NCI-H146 treated with DMSO at 0.1 percent for 48 hours (cell line): Measurements from ENCODE around the gene DOK6.
"Not testable (repeated sequence)": the region's sequence is repeated elsewhere in the genome, so short reads cannot be mapped to it uniquely, and the experiment has no call there.

Experiments
- DNase-seq: peaks from one replicate; lab custom pipeline; 2025; ENCODE audit not compliant: unreplicated experiment; lab: John Stamatoyannopoulos, UW

Gene DOK6

DNA sequence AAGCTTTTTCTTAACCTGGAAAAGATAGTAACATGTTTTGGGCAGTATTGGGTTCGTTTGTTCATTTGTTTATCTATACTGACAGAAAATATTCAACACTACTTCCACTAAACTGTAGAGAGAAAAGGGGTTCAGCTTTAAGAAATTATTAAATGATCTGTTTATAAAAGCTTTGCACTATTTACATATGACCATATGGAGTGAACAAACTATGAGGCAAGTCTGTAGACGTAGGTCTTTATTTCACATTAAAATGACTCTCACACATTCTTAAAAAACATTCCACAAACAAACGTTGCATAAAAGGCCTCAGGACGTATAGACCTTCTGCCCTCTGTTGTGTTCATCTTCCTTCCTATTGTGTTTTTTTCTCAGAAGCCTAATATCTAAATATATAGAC, 452.4 kb downstream of the DOK6 start:
- no peak for DNase-seq

DNA sequence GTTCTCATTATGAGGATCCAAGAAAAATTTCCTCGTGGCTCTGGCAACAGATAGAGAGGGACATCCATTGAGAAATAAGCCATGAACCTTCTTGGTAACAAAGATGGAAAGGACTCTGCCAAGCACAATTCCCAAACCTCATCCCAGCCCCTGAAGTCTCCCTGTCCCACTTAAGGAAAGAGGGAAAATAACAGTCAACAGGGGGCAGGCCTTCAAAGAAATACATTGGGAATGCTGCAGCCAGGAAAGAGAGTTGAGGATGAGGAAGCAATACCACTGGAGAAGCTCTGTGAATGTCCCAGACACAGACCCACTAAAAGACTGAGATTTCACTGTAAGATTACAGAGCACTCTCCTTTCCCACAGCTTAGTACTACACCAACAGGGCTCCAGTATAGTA, 453.8 kb downstream of the DOK6 start:
- no peak for DNase-seq

DNA sequence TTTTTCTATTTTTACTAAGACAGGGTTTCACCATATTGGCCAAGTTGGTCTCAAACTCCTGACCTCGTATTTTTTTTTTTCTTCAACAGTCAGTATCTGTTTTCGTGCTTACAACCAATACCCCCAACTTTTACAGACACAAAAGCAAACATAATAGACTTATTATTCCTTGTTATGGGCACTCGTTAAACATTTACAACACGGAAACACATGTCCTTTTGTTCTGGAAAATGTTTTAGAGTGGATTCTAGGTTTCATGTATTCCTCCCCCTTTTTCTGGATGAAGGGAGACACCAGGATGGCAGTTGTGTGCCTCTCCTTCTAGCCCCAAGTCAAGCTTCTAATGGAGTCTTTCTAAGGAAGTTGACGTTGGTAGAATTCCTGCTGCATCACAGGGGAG, 458.2 kb downstream of the DOK6 start:
- no peak for DNase-seq

DNA sequence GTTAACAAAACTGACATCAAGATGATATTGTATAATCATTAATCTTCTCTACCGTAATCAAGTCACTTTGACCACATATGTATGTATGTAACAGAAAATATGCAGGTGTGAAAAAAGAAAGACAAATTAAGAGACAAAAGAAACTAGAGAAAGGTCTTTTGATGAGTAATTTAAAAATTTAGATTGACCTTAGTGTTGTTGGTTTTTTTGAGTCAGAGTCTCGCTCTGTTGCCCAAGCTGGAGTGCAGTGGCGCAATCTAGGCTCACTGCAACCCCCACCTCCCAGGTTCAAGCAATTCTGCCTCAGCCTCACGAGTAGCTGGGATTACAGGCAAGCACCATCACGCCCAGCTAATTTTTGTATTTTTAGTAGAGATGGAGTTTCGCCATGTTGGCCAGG, 464.1 kb downstream of the DOK6 start:
- not testable (repeated sequence) for DNase-seq

DNA sequence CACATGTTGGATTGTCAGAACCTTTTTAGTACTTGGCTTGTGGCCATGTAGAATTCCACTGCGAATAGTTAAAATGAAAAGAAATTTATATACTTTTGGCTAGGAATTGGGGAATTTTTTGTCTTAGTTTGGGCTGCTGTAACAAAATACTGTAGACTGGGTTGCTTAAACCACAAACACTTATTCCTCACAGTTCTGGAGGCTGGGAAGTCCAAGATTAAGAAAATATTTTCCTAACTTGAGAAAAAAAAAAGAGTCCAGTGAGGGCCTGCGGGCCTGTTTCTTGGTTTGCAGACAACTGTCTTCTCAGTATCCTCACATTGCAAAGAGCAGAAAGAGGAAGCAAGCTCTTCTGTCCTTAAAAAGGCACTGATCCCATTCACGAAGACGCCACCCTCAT, 465.1 kb downstream of the DOK6 start:
- DNase-seq: no peak

DNA sequence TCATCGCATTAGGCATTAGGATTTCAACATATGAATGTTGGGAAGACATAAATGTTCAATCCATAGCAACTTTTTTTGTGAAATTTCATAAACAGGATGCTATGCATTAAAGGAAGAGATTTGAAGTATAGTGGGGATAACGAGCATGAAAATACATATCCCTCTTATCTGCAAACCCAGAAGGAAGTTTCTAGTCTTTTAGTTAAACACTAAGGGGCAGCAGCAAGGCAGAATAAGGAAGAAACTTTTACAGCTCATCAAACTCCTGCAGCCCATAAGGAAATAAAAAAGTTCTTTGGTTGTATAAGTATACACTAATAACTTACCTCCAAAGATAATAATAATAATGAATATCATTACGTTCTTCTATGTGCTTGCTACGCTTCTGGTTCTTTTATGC, 465.5 kb downstream of the DOK6 start:
- no peak for DNase-seq

DNA sequence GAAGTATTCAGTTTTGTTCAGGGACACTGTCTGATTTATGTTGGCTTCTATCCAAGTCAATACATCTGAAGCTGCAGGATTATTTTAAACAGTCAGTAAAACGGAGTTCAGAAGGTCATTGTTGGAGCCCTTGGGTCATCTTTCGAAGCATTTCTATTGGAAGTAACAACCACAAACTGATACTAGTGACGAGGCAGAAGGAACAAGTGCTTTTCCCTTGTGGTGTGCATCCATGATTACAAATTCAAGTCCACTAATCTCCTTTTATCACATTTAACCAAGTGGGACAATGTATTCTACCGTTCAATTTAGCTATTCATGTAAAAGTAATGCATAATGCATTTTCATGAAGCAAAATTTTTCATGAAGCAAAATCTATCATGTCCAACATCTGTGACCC, 470.0 kb downstream of the DOK6 start:
- DNase-seq: no peak

DNA sequence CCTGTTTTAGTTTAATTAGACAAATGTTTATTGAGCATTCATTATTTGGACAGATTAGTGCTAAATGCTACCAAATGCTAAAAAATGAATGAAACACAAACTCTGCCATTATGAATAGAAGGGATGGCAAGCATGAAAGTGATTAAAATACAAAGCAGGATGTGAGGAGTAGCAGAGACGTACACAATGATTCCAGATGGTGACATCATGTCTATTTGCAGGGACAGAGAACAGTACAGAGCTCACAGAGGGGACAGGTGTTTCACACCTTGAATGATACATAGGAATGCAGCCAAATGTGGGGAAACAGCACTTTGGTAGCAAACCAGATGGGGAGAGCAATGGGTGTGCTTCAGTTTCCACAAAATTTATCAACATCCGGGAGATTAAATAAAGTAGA, 470.7 kb downstream of the DOK6 start:
- peak; percentile 86 for DNase-seq

DNA sequence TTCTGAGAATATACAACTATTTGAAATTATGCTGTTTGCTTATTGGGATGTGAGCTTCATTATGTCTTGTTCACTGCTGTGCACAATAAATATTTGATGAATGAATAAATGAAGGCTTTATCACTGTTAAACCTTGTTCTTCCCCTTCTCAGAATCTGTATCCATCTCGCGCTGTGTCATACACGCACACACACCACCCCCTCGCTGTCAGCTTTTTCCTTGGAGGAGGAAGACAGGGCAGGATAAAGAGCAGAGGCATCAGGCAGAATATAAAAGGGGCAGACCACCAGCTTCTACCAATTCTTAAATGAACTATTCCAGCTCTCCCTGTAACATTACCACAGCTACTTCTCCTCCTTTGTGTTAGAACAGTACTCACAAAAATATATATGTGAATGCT, 472.0 kb downstream of the DOK6 start:
- DNase-seq: no peak

DNA sequence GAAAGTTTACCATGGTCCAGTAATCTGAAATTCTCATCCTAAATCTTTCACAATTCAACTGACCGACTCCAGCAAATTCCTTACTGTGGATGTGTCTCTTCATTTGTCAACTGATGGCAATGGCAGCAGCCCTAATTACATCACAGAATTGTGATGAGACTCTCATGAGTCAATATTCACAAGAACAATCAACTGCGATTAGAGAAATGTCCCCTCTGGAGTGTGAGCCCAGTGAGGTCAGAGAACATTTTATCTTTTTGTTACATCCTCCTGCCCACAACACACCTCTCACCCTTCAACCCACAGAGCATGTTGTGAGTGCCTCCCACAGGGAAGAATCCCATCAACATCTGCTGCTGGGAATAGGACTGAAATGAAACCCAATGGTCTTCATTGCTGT, 473.4 kb downstream of the DOK6 start:
- DNase-seq: no peak

DNA sequence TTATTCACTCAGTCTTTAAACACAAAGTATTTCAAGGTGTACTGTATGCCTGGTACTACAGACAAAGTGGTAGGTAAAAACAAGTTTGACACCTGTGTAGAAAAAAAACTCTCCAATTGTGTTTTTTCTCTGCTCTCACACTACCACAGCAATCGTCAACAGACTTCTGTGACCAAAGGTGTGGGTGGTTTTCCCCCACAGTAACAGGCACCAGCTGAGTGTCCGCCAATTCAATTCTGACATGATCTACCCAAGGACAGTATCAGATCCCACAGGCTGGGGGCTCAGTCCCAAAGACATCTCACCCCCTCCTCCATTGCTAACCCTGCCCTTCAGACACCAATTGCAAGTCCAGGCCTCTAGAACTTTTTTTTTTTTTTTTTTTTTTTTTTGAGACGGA, 475.8 kb downstream of the DOK6 start:
- no peak for DNase-seq

DNA sequence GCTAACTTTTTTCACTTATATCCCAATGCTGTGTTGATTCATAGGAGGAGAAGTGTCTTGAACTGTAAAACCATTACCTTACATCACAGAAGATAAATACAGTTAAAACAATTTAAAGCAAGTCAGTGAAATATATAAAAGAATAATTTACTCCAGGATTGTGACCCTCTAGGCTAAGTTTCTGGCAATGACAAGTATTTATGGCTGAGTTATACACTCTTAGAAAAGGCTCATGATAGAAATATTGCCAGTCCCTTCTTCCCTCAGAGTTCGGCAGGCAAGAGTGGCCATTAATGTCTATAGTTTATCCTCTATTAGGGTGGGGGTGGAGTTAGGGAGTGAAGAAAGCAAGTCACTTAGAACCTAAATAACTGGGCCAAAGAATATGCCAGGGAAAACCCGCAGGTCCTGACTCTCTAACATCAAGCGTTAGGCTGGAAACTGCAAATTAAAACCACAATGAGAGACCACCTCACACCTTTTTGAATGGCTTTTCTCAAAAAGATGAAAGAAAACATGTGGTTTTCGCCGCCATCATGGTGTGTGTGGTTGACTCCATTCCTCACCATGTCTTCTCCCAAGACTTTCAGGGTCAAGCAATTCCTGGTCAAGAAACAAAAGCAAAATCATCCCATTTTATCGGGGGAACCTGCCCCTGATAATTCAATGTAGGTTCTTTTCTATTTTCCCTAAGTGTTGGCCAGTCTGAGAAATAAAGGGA, 477.7 kb downstream of the DOK6 start:
- no peak for DNase-seq

DNA sequence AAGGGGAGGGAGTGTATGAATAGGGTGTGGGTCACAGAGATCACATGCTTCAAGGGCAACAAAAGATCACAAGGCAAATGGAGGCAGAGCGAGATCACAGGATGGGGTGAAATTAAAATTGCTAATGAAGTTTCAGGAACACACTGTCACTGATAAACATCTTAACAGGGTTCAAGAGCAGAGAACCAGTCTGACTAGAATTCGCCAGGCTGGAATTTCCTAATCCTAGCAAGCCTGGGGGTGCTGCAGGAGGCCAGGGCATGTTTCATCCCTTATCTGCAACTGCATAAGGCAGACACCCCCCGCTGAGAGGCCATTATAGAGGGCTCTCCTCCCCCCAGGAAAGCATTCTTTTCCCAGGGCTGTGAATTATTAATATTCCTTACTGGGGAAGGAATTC, 478.4 kb downstream of the DOK6 start:
- not testable (repeated sequence) for DNase-seq

DNA sequence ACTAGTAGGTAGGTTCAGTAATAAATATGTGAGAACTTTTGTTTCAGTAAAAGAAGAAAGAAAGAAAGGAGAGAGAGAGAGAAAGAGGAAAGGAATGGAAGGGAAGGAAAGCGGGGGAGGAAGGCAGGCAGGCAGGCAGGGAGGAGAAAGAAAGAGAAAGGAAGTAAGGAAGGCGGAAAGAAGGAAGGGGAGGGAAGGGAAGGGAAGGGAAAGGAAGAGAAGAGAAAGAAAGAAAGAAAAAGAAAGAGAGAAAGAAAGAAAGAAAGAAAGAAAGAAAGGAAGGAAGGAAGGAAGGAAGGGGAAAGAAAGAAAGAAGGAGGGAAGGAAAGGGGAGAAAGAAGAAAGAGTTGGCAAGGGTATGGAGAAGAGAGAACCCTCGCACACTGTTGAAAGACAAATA, 479.4 kb downstream of the DOK6 start:
- DNase-seq: no peak

DNA sequence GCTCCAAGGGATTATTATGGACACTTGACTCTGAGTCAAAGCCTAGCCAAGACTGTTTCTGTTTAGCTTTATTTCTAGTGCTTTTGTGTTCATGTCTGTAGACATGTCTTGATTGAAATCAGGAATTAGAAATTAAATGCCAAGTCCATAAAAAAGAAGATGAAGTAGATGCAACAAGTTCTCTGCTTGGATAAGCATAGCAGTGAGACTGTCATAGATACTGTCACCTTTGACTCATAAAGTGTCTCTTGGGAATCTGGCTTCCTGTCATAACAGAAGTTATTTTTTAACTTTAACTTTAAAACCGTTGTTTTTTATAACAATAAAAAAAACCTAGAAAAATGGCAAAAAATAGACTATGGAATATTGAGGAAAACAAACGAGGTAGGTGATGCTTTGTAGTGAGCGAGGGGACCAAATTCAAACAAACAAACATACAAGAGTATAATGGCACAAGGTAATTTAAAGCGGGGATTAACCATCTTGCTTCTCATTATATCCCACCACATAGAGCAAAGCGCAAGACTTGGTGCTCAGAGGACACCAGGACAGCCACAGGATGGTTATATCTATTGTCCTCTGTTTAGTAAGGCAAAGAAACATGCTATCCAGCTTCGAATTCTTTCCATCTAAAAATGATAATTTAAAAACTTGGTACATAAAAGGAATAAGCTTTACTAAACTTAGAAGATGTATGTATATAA, 482.4 kb downstream of the DOK6 start:
- no peak for DNase-seq

DNA sequence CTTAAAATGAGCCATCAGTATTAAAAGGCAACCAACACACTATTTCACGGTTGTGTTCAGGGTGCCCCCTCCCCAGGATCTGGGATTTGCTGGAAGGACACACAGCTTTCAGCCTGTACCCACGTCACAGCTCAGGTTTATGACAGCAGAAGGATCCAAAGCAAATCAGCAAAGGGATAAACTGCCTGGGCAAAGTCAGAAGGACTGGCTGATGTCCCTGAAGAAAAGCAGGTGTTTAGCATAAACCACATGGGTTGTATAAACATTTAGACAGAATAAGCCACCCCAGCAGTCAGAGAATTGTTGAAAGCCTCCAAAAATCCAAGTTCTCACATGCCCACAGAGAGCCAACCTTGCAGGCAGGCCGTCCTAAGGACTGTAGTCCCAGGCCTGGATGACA, 483.1 kb downstream of the DOK6 start:
- no peak for DNase-seq

DNA sequence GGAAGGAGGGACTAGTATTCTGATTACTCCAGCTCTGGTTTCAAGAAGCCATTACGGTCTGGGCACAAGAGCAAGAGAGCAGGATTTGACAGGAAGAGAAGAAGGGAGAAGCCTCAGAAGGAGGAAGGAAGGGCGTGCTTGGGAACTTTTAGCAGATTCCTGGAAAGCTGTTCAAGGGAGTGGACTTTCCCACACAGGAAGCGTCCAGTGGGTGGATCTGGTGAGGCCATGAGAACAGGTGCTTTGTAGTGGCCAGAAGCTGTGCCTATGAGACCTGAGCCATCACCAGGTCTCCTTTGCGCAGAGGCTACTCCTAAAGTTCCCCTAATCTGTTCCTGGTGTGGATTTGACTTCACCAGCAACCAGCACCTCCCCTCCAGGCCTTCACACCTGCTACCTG, 484.7 kb downstream of the DOK6 start:
- DNase-seq: no peak

DNA sequence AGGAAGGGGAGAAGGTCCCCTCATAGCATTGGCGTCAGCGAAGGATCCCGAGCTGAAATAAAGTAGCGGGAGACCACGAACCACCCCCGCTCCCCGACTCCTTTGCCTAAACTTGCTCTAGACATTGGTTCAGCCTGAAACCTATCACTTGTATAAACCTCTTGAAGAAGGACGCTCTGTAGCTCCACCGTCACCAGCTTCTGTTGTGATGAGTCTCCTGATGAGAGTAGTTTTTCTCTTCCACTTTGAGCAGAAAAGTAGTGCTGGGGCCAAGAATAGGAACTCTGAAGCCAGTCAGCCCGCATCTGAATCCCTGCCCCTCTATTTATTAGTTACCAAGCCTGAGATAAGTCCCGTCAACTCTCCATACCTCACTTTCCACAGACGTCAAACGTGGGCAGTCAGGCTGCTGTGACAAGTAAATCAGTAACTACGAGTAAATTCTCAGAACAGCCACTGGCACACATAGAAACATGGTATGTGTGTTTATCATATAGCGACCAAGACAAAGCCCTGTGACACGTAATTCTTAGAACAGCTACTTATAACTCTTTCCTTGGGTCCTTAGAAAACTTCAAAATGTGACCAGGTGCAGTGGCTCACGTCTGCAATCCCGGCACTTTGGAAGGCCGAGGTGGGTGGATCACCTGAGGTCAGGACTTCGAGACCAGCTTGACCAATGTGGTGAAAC, 485.3 kb downstream of the DOK6 start:
- DNase-seq: no peak

DNA sequence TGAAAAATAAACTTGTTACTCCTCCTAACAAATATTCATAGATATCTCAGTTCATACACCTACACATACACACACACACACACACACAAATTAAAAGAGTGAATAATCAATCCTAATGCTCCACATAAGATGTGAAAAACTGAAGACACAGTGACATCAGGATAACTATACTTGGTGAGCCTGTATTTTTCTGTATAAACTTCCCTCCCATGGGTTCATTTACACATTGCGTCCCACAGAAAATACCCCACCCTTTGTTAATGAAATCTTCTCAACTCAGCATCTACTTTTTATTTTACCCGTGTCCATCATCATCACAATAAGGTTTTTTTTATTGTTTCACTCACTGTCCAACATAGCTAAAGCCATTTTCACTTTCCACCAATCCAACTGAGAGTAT, 486.6 kb downstream of the DOK6 start:
- no peak for DNase-seq

DNA sequence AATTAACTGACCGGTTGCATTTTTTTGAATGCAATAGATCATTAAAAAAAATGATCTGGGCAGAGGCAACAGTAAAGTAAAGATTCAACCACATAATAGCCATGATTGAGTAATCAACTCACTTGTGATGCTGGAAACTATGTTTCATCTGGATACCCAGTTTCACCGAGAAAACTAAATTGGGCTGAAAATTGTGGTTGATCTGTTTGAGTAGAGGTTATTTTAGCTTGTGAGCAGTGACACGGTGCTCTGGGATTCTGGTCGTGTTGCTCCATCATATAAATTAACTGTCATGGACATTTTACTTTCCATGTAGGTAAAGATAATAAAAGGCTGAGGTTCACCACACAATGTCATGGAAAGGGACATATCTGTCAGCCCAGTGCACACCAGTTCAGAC, 488.3 kb downstream of the DOK6 start:
- no peak for DNase-seq

DNA sequence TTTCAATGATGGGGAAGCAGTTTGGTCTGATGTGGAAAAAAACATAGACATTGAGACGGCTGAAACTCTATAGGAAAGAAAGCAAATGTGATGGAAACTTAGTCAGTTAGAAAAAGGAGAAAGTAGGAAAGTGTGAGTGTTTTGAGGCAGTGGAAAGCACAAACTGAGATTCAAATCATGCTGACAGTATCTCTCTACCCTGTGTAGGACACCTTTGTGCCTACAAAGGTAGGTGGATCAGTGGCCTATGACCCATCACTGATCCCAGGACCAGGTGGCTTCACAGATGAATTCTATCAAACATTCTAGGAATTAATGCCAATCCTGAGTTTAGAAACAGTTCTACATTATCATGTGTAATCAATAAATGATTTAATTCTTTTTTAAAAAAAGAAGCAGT, 489.9 kb downstream of the DOK6 start:
- DNase-seq: no peak

DNA sequence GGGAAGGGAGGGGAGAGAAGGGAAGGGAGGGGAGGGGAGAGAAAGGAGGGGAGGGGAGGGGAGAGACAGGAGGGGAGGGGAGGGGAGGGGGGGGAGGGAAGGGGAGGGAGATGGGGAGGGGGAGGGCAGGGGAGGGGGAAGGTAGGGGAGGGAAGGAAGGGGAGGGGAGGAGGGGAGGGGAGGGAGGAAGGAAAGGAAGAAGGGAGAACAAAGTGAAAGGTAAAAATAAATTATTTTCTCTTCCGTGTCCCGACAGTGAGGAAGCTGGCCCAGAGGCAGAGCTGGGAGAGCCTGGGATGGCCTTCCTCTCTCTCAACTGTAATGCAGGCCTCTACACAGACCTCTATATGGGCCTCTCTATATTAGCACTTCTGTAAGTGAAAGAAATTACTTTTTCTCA, 493.8 kb downstream of the DOK6 start:
- DNase-seq: no peak
